Stimulated activated CD8-positive, alpha-beta memory T cell treated with anti-CD3 and anti-CD28 coated beads, Interleukin-7, amount 100 ng/mL, for 48 hours (primary cell): ENCODE results near the gene MAFB.

Source experiments
- DNase-seq, 2 donors: peaks; one replicate each; pipeline ENCODE4 v3.0.0-alpha.2; 2020; ENCODE audit warnings: low read depth in 1 of 2; ENCODE audit errors: extremely low read depth in 1 of 2

The MAFB gene

GRCh38 chr20:40663304-40663790, 25.7 kb downstream of the MAFB start:
- no peak for DNase-seq

GRCh38 chr20:40659567-40659966, 29.5 kb downstream of the MAFB start:
- no peak for DNase-seq

GRCh38 chr20:40658509-40658908, 30.5 kb downstream of the MAFB start:
- no peak for DNase-seq

GRCh38 chr20:40657526-40657925, 31.5 kb downstream of the MAFB start:
- DNase-seq = no peak

- no peak for DNase-seq
Measured at GRCh38 chr20:40655451-40655850, 33.6 kb downstream of the MAFB start.

- no peak for DNase-seq
Measured at GRCh38 chr20:40654876-40655275, 34.2 kb downstream of the MAFB start.

GRCh38 chr20:40652441-40652987, 36.5 kb downstream of the MAFB start:
- DNase-seq = no peak

- DNase-seq = no peak
Measured at GRCh38 chr20:40651151-40651550, 37.9 kb downstream of the MAFB start.

- DNase-seq = no peak
Measured at GRCh38 chr20:40650707-40651106, 38.3 kb downstream of the MAFB start.

GRCh38 chr20:40648210-40649072, 40.6 kb downstream of the MAFB start:
- DNase-seq = no peak

GRCh38 chr20:40646813-40647212, 42.2 kb downstream of the MAFB start:
- no peak for DNase-seq

- DNase-seq = no peak
Measured at GRCh38 chr20:40646361-40646760, 42.7 kb downstream of the MAFB start.

GRCh38 chr20:40644863-40645262, 44.2 kb downstream of the MAFB start:
- no peak for DNase-seq

GRCh38 chr20:40643891-40644290, 45.1 kb downstream of the MAFB start:
- DNase-seq = no peak

GRCh38 chr20:40641809-40642208, 47.2 kb downstream of the MAFB start:
- no peak for DNase-seq

GRCh38 chr20:40641202-40641601, 47.8 kb downstream of the MAFB start:
- DNase-seq = no peak

- no peak for DNase-seq
Measured at GRCh38 chr20:40640667-40641066, 48.4 kb downstream of the MAFB start.

GRCh38 chr20:40639676-40640355, 49.2 kb downstream of the MAFB start:
- DNase-seq = no peak

GRCh38 chr20:40639132-40639531, 49.9 kb downstream of the MAFB start:
- DNase-seq = no peak

GRCh38 chr20:40638414-40638813, 50.6 kb downstream of the MAFB start:
- DNase-seq = no peak

GRCh38 chr20:40637176-40637575, 51.9 kb downstream of the MAFB start:
- DNase-seq = no peak

- no peak for DNase-seq
Measured at GRCh38 chr20:40636486-40636885, 52.5 kb downstream of the MAFB start.
